Keratinocyte (primary cell): ENCODE data around the gene SDK2.

Experiments
- EZH2 ChIP-seq: IDR thresholded peaks from one replicate; pipeline ENCODE4 v1.6.1; 2012; ENCODE audit warnings: inconsistent platforms, mild to moderate bottlenecking, low read length, moderate library complexity
- TF ChIP-seq, protein P1 (sequence below), 3 experiments: IDR thresholded peaks in 1 of 3; conservative IDR thresholded peaks in 1 of 3; optimal IDR thresholded peaks in 1 of 3; 2 replicates in 2 of 3; 3 replicates in 1 of 3; pipeline versions ENCODE3 to v1.5.1; 2011; ENCODE audit warnings: low read length in 3 of 3, mild to moderate bottlenecking in 3 of 3, moderate library complexity in 2 of 3, control low read depth in 1 of 3, inconsistent platforms in 1 of 3; ENCODE audit not compliant: insufficient read depth in 2 of 3; ENCODE audit errors: extremely low read depth in 1 of 3

DNA sequence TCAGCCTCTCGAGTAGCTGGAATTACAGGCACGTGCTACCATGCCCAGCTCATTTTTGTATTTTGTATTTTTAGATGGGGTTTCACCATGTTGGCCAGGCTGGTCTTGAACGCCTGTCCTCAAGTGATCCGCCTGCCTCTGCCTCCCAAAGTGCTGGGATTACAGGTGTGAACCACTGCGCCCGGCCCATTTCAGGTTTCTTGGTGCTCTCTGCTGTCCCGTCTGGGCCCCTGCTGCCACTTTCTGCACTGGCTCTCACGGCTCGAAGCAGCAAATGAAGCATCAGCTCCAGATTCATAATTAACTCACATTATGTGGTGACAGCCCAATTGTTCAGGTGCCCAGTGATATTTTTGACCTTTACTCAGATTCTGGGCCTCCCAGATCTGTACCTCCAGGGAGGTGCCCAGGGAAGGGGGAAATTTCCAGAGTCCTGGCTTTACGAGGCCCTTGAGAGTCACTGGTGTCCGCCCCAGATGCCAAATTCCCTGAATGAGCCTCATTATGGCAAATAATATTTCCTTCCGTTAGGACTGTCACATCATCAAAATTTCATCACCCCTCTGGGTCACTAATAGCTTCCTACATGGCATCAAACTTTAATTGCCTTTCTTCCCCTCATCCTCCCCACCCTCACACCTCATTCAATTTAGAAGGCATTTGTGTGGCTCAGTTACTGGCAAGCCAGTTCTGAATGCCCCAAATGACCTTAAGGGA lies 9.0 kb downstream of the SDK2 start:
- TF ChIP-seq, protein P1, sequence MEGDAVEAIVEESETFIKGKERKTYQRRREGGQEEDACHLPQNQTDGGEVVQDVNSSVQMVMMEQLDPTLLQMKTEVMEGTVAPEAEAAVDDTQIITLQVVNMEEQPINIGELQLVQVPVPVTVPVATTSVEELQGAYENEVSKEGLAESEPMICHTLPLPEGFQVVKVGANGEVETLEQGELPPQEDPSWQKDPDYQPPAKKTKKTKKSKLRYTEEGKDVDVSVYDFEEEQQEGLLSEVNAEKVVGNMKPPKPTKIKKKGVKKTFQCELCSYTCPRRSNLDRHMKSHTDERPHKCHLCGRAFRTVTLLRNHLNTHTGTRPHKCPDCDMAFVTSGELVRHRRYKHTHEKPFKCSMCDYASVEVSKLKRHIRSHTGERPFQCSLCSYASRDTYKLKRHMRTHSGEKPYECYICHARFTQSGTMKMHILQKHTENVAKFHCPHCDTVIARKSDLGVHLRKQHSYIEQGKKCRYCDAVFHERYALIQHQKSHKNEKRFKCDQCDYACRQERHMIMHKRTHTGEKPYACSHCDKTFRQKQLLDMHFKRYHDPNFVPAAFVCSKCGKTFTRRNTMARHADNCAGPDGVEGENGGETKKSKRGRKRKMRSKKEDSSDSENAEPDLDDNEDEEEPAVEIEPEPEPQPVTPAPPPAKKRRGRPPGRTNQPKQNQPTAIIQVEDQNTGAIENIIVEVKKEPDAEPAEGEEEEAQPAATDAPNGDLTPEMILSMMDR (optimal IDR thresholded peaks at IDR 0.05 in 1 of 3, IDR thresholded peaks at IDR 0.05 in 1 of 3, conservative IDR thresholded peaks at IDR 0.05 in 1 of 3; ENCODE audit: extremely low read depth in 1 of 3, insufficient read depth in 2 of 3, low read length in 3 of 3) = no peak
- no peak for TF ChIP-seq EZH2
